Muscle of arm (tissue), 12 donors: ENCODE data around the gene ZNF195. TPM values are rescaled to one million over a fixed set of nuclear protein-coding genes. Genes with fewer than 3 reads are reported as not detected.
"Not testable (repeated sequence)": the region's sequence is repeated elsewhere in the genome, so short reads cannot be mapped to it uniquely, and the experiment has no call there.

ENCODE experiments used
- DNase-seq: peaks from one replicate; pipeline ENCODE4 v3.0.0-alpha.2; 2013
- polyA plus RNA-seq, 12 donors: library from polyadenylated mRNA; unstranded; fragments of 120-200 nt; gene quantifications; one replicate each; pipeline ENCODE4 v1.2.1, GENCODE V29; 2013; ENCODE audit not compliant: insufficient read length in 12 of 12

Gene ZNF195
- polyA plus RNA-seq, 12 donors = 13.8 to 29.4 (median 21.8) TPM; not detected in 1

- no peak for DNase-seq
Observed at GRCh38 chr11:3357302-3357701, 21.6 kb downstream of the ZNF195 start.

- DNase-seq = no peak
Observed at GRCh38 chr11:3356858-3357257, 22.1 kb downstream of the ZNF195 start.

DNA sequence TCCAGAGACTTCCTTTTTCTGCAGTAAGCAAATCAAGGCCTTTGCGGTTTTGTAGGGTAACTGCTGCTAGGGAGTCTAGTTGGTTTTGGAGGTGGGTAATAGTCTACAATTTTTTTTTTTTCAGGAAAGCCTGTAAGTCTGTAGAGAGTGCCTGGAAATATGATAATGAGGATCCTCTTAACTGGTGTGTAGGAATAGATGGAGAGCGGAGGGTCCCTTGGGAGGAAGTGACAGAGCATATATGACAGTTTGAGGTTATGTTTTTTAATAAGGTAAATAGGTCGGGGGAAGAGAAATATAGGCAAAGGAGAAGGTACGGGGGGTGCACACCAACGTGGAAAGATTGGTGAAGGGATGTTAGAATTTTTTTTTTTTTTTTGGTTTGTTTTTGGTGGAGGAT, 25.9 kb downstream of the ZNF195 start:
- DNase-seq = no peak

DNA sequence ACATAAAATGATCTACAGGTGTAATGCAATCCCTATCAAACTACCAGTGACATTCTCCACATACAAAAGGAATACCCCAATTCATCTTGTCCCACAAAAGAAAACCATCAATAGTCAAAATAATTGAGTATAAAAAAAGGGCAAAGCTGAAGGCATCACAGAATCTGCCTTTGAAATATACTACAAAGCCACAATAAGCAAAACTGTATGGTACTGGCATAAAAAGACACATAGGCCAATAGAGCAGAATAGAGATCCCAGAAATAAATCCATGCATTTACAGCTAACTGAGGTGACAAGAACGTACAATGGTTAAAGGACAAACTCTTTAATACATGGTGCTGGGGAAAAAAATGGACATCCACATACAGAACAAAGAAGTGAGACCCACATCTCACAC, 31.8 kb downstream of the ZNF195 start:
- DNase-seq = no peak

- DNase-seq = no peak
Observed at GRCh38 chr11:3346587-3346986, 32.4 kb downstream of the ZNF195 start.

- no peak for DNase-seq
Observed at GRCh38 chr11:3345736-3346135, 33.2 kb downstream of the ZNF195 start.

- DNase-seq = no peak
Observed at GRCh38 chr11:3344327-3345174, 34.4 kb downstream of the ZNF195 start.

GRCh38 chr11:3342709-3343108, 36.2 kb downstream of the ZNF195 start:
- DNase-seq = no peak

DNA sequence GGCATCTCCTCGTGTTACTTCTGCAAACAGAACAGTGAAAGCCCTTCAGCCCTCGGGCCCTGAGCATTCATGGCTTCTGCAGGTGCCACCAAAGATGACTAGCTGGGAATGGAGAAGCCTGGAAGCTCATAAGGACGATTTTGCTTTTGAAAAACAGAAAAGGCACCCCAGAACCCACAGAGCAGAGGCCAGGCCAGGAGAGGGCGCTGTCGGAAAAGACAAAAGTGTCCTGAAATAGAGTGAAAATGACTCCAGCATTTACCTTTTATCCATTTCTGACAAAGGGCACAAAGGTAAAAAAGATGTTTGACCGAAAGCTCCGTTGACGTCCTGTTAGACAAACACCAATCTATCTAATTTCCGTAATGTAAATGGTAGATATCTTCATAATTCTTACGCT, 37.6 kb downstream of the ZNF195 start:
- peak; percentile 24 for DNase-seq

GRCh38 chr11:3340025-3340424, 38.9 kb downstream of the ZNF195 start:
- DNase-seq = no peak

- DNase-seq = no peak
Observed at GRCh38 chr11:3339340-3339624, 39.7 kb downstream of the ZNF195 start.

GRCh38 chr11:3338569-3339339, 40.2 kb downstream of the ZNF195 start:
- DNase-seq = no peak

- DNase-seq = not testable (repeated sequence)
Observed at GRCh38 chr11:3336420-3336819, 42.5 kb downstream of the ZNF195 start.

GRCh38 chr11:3333157-3333556, 45.8 kb downstream of the ZNF195 start:
- not testable (repeated sequence) for DNase-seq

DNA sequence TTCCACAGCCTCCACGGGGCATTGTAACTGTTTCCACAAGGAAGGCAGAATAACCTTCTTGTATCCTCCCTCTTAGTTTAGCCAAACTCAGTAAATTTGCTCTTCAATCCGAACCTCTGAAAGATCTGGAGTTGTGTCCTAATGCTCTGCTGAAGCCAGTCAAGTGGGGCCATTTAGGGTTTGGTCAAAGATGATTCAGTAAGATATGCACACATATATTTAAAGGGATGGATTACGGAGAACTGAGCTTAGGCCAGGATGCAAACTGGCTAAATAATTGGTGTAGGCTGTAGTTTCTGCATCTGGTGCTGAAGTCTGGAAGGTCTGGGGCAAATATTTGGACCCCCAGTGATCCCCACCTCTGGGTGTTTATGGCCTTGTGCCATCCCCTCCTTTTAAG, 47.9 kb downstream of the ZNF195 start:
- DNase-seq = not testable (repeated sequence)

DNA sequence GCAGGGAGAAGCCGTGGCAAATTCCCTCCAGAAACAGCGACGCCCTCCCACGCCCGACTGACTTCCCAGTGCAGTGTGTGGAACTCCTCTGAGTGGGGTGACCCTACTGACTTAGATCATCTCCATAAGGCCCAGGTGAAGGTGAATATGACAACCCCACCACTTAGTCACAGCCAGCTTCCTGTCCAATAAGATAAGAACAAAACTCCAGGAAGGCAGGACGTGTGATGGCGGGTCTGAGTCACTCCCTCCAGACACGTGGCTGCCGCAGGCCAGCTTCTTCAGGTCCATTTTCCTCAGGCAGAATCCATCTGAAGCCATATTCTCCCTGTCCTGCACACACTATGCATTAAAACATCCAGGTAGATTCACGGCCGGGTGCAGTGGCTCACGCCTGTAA, 48.9 kb downstream of the ZNF195 start:
- DNase-seq = not testable (repeated sequence)

DNA sequence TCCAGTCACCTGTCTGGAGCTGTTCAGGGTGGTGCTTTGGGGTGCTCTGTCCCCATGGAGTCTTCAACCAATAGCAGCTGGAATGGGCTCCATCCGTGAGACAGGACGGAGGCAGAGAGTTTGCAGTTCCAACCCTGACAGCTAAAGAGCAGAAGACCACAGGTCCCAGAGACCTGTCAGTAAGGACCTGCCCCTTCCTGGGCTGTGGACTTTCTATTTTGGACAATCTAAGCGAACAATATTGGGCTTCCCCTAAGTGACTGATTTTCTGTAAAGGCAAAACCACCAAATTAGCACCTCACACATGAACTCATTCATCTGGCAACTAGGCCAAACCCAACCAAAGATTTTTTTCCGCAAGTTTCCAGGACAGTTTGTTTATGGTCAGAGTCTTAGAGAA, 50.4 kb downstream of the ZNF195 start:
- not testable (repeated sequence) for DNase-seq

GRCh38 chr11:3326450-3326849, 52.5 kb downstream of the ZNF195 start:
- not testable (repeated sequence) for DNase-seq

DNA sequence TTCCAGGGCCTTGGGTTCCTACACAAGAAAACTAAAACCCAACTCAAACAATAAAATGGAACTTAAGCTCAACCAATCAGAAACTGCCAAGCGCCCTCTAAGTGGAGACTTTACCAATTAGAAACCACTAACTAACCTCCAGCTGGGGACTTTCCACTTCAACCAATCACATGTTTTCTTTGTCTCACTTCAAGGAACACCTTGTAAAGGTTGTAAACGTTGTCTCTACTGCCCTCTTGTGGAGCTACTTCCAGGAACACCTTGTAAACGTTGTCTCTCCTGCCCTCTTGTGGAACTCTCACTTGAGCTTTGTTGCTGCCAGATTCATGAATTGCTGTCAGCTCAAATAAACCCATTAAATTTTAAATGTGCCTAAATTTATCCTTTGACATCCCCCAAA, 54.2 kb downstream of the ZNF195 start:
- DNase-seq = not testable (repeated sequence)
